NT2/D1 (cell line): ENCODE results near the gene PSMD8.

ENCODE experiments used
- SUZ12 ChIP-seq: IDR thresholded peaks from 2 replicates; pipeline ENCODE4 v1.6.1; 2011; ENCODE audit not compliant: insufficient read length, insufficient read depth; ENCODE audit errors: extremely low read depth
- YY1 ChIP-seq: IDR thresholded peaks from 2 replicates; pipeline ENCODE4 v1.6.1; 2011; ENCODE audit not compliant: insufficient read length, insufficient read depth
- ZNF274 ChIP-seq: IDR thresholded peaks from 2 replicates; pipeline ENCODE4 v1.6.1; 2011; ENCODE audit warnings: mild to moderate bottlenecking, low read depth, low read length

DNA sequence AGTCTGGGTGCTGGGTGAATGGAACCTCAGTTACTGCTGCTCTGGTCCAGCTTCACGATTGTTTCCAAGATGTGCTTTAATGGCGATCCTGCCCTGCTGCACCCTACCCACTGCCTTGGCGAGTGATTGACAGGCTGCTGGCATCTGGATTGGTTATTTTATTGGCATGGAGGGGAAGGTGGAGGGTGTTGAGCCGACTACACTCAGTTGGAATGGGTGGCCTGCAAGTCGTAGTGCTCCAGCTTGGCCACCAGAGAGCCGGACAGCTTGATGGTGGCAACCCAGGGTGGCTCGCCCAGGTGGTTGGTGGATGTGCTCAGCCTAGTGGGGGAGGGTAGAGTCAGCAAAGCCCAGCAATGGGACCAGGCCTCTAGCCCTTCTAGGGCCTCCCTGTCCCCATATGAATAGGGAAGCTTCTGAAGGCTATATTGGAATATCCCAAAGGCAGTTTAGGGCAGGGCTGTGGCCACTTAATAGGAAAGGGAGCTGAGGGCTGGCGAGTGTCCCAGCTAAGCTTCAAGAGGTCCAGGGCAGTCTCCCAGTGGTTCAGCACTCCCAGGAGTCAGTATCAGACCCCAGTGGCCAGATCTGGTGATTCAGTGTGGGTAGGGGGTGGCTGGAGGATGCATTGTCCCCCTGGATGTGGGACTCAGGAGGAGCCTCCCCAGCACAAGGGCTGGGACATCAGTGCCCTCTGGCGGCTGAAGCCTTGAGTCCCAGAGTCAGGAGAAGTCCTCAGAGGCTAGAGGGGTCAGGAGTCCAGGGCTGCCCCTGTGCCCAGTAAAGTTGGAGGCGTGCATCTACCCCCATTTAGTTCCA, 10.0 kb downstream of the PSMD8 start:
- no peak for TF ChIP-seq YY1
- TF ChIP-seq ZNF274 = no peak
- TF ChIP-seq SUZ12 = no peak
